HepG2 (cell line): ENCODE measurements around the gene GGA1. TPM values are rescaled to one million over a fixed set of nuclear protein-coding genes. Genes with fewer than 3 reads are reported as not detected.
A peak's percentile ranks its signal among the peaks of the same experiment; 100 is the strongest.

Experiments
- HNF4G ChIP-seq, 2 experiments: sonication (generic) in 1 of 2; formaldehyde crosslinking in 1 of 2; IDR thresholded peaks; 2 replicates each; pipeline versions ENCODE4 v1.4.0 to v1.6.1; 2011 to 2020; ENCODE audit warnings: borderline replicate concordance in 2 of 2, low read depth in 2 of 2, mild to moderate bottlenecking in 2 of 2, low read length in 1 of 2, missing genetic modification reagents in 1 of 2, moderate library complexity in 1 of 2
- HNRNPH1 ChIP-seq: fragments of 200-400 bp; formaldehyde crosslinking; optimal IDR thresholded peaks from 2 replicates; pipeline ENCODE3; 2017; ENCODE audit warnings: mild to moderate bottlenecking, low read depth, low read length
- HNRNPUL1 ChIP-seq: fragments of 200-400 bp; formaldehyde crosslinking; IDR thresholded peaks from 2 replicates; pipeline ENCODE4 v1.6.1; 2017; ENCODE audit warnings: low read depth, mild to moderate bottlenecking, low read length, moderate library complexity
- MED1 ChIP-seq: sonication (generic); formaldehyde crosslinking; IDR thresholded peaks from 2 replicates; pipeline ENCODE4 v1.4.0; 2020; ENCODE audit warnings: missing genetic modification reagents
- NR3C1 ChIP-seq: sonication (generic); formaldehyde crosslinking; IDR thresholded peaks from 2 replicates; pipeline ENCODE4 v1.4.0; 2020; ENCODE audit warnings: missing genetic modification reagents
- NRL ChIP-seq: sonication (generic); formaldehyde crosslinking; IDR thresholded peaks from 2 replicates; pipeline ENCODE4 v1.5.0; 2020; ENCODE audit warnings: missing genetic modification reagents, mild to moderate bottlenecking, moderate library complexity, borderline replicate concordance
- POGK ChIP-seq: sonication (generic); formaldehyde crosslinking; conservative IDR thresholded peaks from 2 replicates; pipeline ENCODE4 v1.8.0; 2022; ENCODE audit warnings: mild to moderate bottlenecking, moderate library complexity, missing genetic modification reagents
- PRDM15 ChIP-seq: sonication (generic); formaldehyde crosslinking; IDR thresholded peaks from 2 replicates; pipeline ENCODE4 v1.4.0; 2020; ENCODE audit warnings: missing genetic modification reagents
- RARA ChIP-seq: IDR thresholded peaks from 2 replicates; pipeline ENCODE4 v1.6.1; 2016; ENCODE audit warnings: missing genetic modification reagents, missing compliant biosample characterization
- SMAD3 ChIP-seq: sonication (generic); formaldehyde crosslinking; IDR thresholded peaks from 2 replicates; pipeline ENCODE4 v1.4.0; 2020; ENCODE audit warnings: missing genetic modification reagents
- SP5 ChIP-seq: IDR thresholded peaks from 2 replicates; pipeline ENCODE4 v1.6.1; 2016; ENCODE audit warnings: low read depth, borderline replicate concordance
- ZNF292 ChIP-seq: sonication (generic); formaldehyde crosslinking; IDR thresholded peaks from 2 replicates; pipeline ENCODE4 v1.8.1; 2022; ENCODE audit warnings: mild to moderate bottlenecking, low read depth, missing genetic modification reagents, borderline replicate concordance
- ZNF574 ChIP-seq: sonication (generic); formaldehyde crosslinking; IDR thresholded peaks from 2 replicates; pipeline ENCODE4 v1.4.0; 2020; ENCODE audit warnings: missing genetic modification reagents
- ZNF629 ChIP-seq: sonication (generic); formaldehyde crosslinking; conservative IDR thresholded peaks from 2 replicates; pipeline ENCODE4 v1.5.0; 2020; ENCODE audit warnings: missing genetic modification reagents
- polyA plus RNA-seq, 8 experiments: library from polyadenylated mRNA; depleted of rRNA in 3 of 8; stranded (reverse) in 7 of 8; unstranded in 1 of 8; fragments of >200 nt; fragmentation: Illumina TruSeq in 4 of 8; extraction: Trizol in 4 of 8; gene quantifications; 2 replicates each; pipeline versions ENCODE4 v1.2.1 to v1.2.3, GENCODE V29; 2011 to 2016; ENCODE audit warnings: low read depth in 4 of 8, missing spikeins in 1 of 8, mixed read lengths in 1 of 8; ENCODE audit not compliant: insufficient read depth in 1 of 8
- total RNA-seq, 5 experiments: library from RNA; depleted of rRNA; stranded (reverse); fragments of >200 nt; fragmentation: Illumina TruSeq; extraction: Trizol; gene quantifications; 2 replicates each; pipeline ENCODE4 v1.2.3, GENCODE V29; 2016; ENCODE audit warnings: low read depth in 1 of 5
- TF ChIP-seq, protein P1 (sequence below): sonication (generic); formaldehyde crosslinking; IDR thresholded peaks from 2 replicates; pipeline ENCODE4 v1.4.0; 2020; ENCODE audit warnings: missing genetic modification reagents, borderline replicate concordance

The GGA1 gene
- total and polyA plus RNA-seq, 2 of the 13 experiments (the other 11 are each of a cell fraction or from before 2014, with no cell fraction given) = 29.1 to 87.2 TPM

GRCh38 chr22:37569921-37570660 lies 38.5 kb upstream of the GGA1 start (continued):
- no peak for TF ChIP-seq POGK (CRISPR knock-in tag)
- TF ChIP-seq HNRNPUL1 = no peak
- peak; percentile 25; the same call in 1 of the 2 replicates for TF ChIP-seq ZNF629 (CRISPR knock-in tag)
- TF ChIP-seq PRDM15 = no peak
- 0 out of 2 replicates have a peak, but pooled peaks have one; percentile 8 for TF ChIP-seq SP5 (CRISPR knock-in tag)
- TF ChIP-seq RARA (CRISPR knock-in tag) = peak; percentile 95
- no peak for TF ChIP-seq SMAD3 (CRISPR knock-in tag)
- TF ChIP-seq NR3C1 (CRISPR knock-in tag) = no peak
- TF ChIP-seq, protein P1, sequence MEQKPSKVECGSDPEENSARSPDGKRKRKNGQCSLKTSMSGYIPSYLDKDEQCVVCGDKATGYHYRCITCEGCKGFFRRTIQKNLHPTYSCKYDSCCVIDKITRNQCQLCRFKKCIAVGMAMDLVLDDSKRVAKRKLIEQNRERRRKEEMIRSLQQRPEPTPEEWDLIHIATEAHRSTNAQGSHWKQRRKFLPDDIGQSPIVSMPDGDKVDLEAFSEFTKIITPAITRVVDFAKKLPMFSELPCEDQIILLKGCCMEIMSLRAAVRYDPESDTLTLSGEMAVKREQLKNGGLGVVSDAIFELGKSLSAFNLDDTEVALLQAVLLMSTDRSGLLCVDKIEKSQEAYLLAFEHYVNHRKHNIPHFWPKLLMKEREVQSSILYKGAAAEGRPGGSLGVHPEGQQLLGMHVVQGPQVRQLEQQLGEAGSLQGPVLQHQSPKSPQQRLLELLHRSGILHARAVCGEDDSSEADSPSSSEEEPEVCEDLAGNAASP (CRISPR knock-in tag) = peak; percentile 77; the same call in 1 of the 2 replicates
- peak; percentile 74 for TF ChIP-seq HNRNPH1
- TF ChIP-seq MED1 (CRISPR knock-in tag) = no peak; the same call in 1 of the 2 replicates
- TF ChIP-seq ZNF292 = no peak
- peak; percentile 52; the same call in 1 of the 2 replicates for TF ChIP-seq HNF4G (IDR thresholded peaks at IDR 0.05; ENCODE audit: borderline replicate concordance, low read depth, low read length)
- no peak for TF ChIP-seq HNF4G (CRISPR knock-in tag; IDR thresholded peaks at IDR 0.05; ENCODE audit: borderline replicate concordance, low read depth)
- peak; percentile 24 for TF ChIP-seq ZNF574
- TF ChIP-seq NRL = 0 out of 2 replicates have a peak, but pooled peaks have one; percentile 40
